ENCODE data around the gene RERE. TPM values are rescaled to one million over a fixed set of nuclear protein-coding genes. Genes with fewer than 3 reads are reported as not detected.

The RERE gene
- total RNA-seq, 2 donors from 2014 or later = 74.5 to 128 TPM

DNA sequence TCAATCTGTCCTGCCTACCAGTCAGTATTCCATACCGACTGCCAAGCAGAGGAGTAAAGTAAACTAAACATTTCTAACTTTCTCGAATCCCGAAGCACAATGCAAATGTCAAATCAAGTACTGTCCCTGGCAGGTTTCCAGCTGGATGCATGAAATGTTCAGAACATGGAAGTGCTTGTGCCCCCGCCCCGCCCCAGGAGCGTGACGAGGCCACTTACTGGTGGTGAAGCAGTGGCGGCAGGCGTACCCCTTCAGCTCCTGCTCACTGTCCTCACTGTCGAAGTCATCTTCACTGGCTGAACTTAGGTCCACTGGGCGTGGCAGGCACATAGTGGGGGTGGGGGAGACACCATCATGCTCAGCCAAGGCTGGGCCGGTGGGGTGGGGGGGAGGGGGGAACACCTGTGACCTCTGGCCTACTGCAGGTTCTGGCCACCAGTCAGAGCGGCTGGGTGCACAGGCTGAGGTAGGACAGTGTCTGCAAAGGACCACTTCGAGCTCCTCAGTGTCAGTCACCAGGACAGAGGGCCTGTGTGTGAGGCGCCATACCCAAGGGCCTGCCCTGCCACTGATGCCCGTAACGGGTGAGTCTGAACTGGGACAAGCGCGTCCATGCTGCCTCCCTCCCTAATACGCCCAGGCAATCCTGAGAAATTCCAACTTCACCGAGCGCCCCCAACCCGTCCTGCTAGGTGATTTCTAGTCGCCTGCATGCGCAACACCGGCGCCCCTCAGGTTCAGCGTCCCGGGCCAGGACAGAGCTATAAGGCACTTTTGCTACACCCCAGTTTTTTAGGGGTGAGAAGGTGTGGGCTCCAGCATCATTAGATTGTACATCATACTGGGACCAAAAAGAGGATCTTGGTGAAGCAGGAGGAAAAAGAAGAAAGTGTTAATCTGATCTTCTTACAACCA, 452.7 kb downstream of the RERE start:
- H3K27me3 ChIP-seq = no peaks in the 10 kb centered on the region
- peaks cover 35% of the 10 kb centered on the region for H3K4me1 ChIP-seq
- intact Hi-C loops (cut with DNase I) = no loop called here
- H3K9me3 ChIP-seq = no peaks in the 10 kb centered on the region
- H3K36me3 ChIP-seq (replicated peaks in 1 of 2; ENCODE audit: insufficient read depth in 1 of 2, low read depth in 2 of 2) = peaks cover 17 to 18% of the 10 kb centered on the region in 2 donors
- no peak overlapping the region for H3K27ac ChIP-seq
- DNase-seq (no peak), ATAC-seq (no peak)
- no peak overlapping the region for H3K4me3 ChIP-seq
- TF ChIP-seq POLR2A (IDR thresholded peaks at IDR 0.05) = no peak
- TF ChIP-seq, protein P1, sequence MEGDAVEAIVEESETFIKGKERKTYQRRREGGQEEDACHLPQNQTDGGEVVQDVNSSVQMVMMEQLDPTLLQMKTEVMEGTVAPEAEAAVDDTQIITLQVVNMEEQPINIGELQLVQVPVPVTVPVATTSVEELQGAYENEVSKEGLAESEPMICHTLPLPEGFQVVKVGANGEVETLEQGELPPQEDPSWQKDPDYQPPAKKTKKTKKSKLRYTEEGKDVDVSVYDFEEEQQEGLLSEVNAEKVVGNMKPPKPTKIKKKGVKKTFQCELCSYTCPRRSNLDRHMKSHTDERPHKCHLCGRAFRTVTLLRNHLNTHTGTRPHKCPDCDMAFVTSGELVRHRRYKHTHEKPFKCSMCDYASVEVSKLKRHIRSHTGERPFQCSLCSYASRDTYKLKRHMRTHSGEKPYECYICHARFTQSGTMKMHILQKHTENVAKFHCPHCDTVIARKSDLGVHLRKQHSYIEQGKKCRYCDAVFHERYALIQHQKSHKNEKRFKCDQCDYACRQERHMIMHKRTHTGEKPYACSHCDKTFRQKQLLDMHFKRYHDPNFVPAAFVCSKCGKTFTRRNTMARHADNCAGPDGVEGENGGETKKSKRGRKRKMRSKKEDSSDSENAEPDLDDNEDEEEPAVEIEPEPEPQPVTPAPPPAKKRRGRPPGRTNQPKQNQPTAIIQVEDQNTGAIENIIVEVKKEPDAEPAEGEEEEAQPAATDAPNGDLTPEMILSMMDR (IDR thresholded peaks at IDR 0.05) = no peak
- WGBS, 2 donors = 84 to 85% methylated on average over 26 to 28 of the region's 29 CpGs

DNA sequence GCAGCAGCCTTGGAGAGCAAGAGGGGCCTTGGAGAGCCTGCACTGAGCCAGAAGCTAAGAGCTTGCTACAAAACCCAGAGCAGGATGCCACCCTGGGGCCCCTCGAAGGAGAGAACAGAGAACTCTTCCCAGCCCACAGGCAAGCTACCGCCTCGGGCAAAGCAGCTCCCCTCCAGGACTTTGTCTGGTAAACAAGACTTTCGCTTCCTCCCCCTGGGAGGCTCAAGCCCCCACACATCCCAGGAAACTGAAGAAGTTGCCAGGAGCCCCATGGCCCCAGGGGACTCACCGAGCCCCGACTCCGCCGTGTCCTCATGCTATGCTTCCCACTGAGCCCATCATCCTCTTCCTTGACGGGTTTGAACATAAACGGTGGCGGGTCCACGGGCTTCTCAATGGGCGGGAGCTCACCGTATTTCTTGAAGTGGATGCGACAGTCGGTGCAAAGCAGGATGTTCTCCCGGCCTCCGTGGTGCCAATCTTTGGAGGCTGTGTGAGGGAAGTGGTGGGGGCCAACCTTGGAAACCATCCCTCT, 453.6 kb downstream of the RERE start:
- Histone ChIP-seq H3K36me3 (replicated peaks in 1 of 2; ENCODE audit: insufficient read depth in 1 of 2, low read depth in 2 of 2) (peaks cover 24 to 26% of the 10 kb centered on the region in 2 donors), H3K27me3 (no peaks in the 10 kb centered on the region), H3K27ac (peak overlapping the region in 2 of 4 donors; percentile 3 to 13), H3K4me3 (no peak overlapping the region), H3K4me1 (peaks cover 30% of the 10 kb centered on the region), H3K9me3 (no peaks in the 10 kb centered on the region)
- no peak for TF ChIP-seq POLR2A (IDR thresholded peaks at IDR 0.05)
- TF ChIP-seq, protein P1 (IDR thresholded peaks at IDR 0.05) = no peak
- intact Hi-C loops (cut with DNase I) = no loop called here
- 78% methylated on average over 10 to 18 of the region's 18 CpGs for WGBS, 2 donors
- ATAC-seq = no peak
- no peak for DNase-seq

- intact Hi-C loops (cut with DNase I) = no loop called here
- H3K27me3 ChIP-seq = no peaks in the 10 kb centered on the region
- H3K36me3 ChIP-seq (replicated peaks in 1 of 2; ENCODE audit: insufficient read depth in 1 of 2, low read depth in 2 of 2) = peaks cover 30 to 32% of the 10 kb centered on the region in 2 donors
- no peak overlapping the region for H3K4me3 ChIP-seq
- TF ChIP-seq, protein P1 (IDR thresholded peaks at IDR 0.05) = no peak
- no peak for TF ChIP-seq POLR2A (IDR thresholded peaks at IDR 0.05)
- H3K9me3 ChIP-seq = no peaks in the 10 kb centered on the region
- ATAC-seq (no peak), DNase-seq (no peak)
- WGBS, 2 donors = 69 to 80% methylated on average over 6 to 8 of the region's 8 CpGs
- H3K4me1 ChIP-seq = peaks cover 26% of the 10 kb centered on the region
- peak overlapping the region in 2 of 4 donors; percentile 3 to 13 for H3K27ac ChIP-seq
Observed at GRCh38 chr1:8363186-8363766, 454.2 kb downstream of the RERE start.

DNA sequence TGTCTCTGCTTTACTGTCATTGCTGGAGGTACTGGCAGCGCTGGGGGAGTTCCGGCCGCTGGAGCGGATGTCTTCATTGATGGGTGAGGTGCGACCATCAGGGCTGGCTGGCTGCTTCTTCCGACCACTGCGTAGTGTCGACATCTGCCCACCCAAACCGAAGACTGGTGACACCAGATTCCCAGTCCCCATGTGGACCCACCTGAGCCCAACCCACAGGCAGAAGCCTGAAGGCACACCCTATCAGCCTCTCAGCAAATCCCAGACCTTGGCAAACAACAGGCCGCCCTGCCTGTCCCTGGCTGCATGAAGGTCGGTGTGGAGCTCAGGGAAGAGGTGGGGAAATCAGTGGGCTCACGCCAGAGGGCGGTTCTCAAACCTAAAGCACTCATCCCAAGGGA, 454.7 kb downstream of the RERE start:
- TF ChIP-seq, protein P1 (IDR thresholded peaks at IDR 0.05) = no peak
- no peak for TF ChIP-seq POLR2A (IDR thresholded peaks at IDR 0.05)
- peaks cover 20% of the 10 kb centered on the region for H3K4me1 ChIP-seq
- H3K9me3 ChIP-seq = no peaks in the 10 kb centered on the region
- H3K27ac ChIP-seq = no peak overlapping the region
- no peaks in the 10 kb centered on the region for H3K27me3 ChIP-seq
- no peak for ATAC-seq
- intact Hi-C loops (cut with DNase I) = no loop called here
- H3K36me3 ChIP-seq (replicated peaks in 1 of 2; ENCODE audit: insufficient read depth in 1 of 2, low read depth in 2 of 2) = peaks cover 36 to 37% of the 10 kb centered on the region in 2 donors
- DNase-seq = no peak
- H3K4me3 ChIP-seq = no peak overlapping the region
- WGBS, 2 donors = 93 to 96% methylated on average over 10 to 13 of the region's 13 CpGs

All from body of pancreas (tissue), 4 donors.